ENCODE measurements around the gene PWWP3B. TPM values are rescaled to one million over a fixed set of nuclear protein-coding genes. Genes with fewer than 3 reads are reported as not detected.
A peak's percentile ranks its signal among the peaks of the same experiment; 100 is the strongest.
"Not testable (repeated sequence)": the region's sequence is repeated elsewhere in the genome, so short reads cannot be mapped to it uniquely, and the experiment has no call there.

The PWWP3B gene
- 1.4 TPM for total RNA-seq

DNA sequence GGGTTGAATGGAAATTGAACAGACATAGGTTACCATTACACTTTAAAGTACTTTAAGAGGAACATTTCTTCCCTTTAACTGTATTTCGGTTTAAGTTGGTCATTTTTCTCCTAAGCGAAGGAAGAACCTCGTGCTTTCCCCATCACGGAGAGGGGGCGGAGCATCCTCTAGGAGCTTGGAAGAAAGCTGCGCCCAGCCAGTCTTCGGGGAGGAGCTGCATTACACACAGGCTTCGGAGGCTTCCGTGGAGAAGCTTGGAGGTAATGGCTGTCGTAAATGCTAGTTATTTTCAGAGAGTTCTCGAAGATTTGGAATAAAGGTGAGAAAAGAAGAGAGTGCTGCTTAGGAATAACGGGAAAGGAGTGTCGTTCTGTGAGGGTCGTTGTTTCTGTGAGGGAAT lies at the start of gene PWWP3B:
Gene PWWP3B (plus strand): TSS at position 199 of the 400 bp plus-strand sequence. CDS start 37,128 bp downstream, outside the sequence.
- no peak for DNase-seq

DNA sequence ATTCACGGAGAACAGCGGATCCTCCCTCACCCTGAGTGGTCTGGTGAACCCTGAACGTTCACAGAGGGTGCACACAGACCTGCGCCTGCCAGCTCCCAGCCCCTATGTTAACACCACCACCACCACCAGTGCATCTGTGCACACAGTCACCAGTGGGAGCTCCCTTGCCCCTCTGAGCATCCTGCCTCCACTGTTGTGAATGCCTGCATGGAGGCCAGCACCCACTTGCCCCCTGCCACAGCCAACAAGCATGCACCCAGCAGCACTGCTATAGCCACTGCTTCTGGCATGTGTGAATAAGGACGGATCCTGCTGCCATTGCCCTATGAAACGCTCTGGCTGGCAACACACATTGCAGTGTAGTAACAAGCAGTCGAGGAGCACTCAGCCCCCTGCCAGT lies 29.1 kb upstream of the PWWP3B start:
- no peak for DNase-seq

GRCh38 chrX:106144755-106145639 lies 23.1 kb upstream of the PWWP3B start:
- no peak for DNase-seq

GRCh38 chrX:106150701-106151100 lies 17.4 kb upstream of the PWWP3B start:
- DNase-seq: no peak

GRCh38 chrX:106159861-106160282 lies 8.2 kb upstream of the PWWP3B start:
- no peak for DNase-seq

DNA sequence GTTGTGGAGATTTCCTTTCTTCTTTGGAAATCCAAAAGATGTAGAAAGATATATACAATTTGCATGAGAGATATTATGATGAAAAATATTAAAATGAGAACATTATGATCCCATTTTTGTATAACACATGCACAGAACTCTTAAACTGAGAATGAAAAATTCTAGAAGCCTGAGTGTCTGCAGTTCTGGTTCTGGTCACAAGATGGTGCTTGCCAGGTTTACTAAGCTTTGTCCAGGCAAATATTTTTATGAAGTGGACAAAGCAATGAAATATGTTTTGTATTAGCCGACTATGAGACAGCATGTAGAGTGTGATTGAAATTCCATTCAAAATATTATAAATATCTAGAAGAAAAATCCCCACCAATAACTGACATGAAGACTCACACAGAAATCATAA lies 2.2 kb downstream of the PWWP3B start:
- DNase-seq: no peak

DNA sequence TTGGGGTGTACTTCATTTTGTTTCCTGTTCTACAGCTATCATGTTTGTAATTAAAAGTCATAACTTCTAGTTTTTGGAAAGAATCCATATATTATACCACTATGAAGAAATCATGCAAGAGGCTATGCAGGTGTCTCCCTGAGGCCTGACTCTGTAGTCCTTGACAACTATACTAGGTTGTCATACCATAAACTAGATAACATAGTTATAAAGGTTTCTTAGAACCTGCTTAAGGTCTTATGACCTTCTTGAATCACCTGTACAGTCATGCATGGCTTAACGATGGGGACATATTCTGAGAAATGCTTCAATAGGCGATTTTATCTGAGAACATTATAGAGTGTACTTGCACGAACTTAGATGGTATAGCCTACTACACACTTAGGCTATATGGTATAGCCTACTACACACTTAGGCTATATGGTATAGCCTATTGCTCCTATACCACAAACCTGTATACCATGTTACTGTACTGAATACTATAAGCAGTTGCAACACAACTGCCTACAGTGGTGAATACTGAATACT lies 3.3 kb downstream of the PWWP3B start:
- no peak for DNase-seq

DNA sequence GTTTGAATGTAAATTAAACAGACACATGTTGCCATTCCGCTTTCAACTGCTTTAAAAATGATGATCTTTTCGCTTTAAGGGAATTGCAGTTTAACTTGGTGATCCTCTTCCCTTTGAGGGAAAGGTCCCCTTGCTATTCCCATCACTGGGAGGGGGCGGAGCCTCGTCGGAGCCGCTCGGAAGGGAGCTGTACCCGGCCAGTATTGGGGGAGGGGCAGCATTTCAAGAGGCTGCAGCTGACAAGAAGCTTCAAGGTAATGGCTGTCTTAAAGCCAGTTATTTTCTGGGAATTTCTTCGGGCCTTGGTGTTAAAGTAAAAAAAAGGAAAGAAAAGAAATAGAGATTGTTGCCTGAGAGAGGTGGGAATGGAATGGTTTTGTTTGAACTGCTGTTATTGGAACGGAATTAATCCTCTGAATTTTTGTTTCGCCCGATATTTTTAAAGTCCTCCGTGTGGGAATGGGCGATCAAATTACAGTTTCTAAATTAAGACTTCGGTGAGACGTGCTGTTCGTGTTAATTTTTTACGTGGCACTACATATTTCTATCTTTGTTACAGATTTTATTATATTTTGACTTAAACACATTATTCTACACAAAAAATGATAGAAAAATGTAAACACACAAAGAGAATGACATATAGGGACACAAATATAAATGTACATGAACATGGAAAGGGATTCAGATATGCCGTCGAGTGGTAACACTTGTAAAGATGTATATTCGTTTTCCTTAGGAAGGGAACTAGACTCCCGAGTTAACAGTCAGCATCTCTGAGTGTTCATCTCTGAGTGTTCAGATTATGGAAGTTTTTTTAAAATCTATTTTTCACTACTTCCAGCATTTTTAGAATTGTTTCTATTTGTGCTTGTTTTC lies 9.2 kb downstream of the PWWP3B start:
- peak; percentile 2 for DNase-seq

DNA sequence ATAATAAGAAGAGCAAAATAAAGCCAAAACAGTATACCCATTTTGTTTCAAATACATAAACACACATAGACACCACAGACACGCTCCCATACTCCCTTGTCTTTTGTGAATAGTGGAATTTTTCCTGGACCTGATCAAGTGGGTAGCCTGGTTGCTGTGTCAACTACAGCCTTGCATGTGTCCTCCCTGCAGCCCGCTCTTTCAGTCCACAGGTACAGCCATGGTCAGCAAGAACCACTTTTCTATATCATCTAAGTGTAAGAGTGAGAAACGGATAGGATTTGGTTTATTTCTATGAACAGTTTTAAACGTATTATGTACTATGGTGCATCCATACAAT lies 9.8 kb downstream of the PWWP3B start:
- no peak for DNase-seq

DNA sequence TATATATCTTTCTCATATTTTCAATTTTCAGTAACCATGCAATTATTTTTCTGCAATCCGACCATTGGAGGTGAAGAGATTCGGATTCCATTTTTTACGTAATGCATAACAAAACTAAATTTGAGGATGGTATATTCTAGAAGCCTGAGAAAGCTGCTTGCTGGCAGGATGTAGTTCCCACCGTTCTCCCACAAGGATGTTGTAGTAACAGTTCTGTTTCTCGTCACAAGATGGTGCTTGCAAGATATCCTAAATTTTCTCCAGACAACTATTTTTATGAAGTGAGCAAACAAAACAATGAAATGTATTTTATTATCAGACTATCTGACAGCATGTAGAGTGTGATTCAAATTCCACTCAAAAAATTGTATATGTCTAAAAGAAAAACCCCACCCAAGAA lies 10.7 kb downstream of the PWWP3B start:
- no peak for DNase-seq

GRCh38 chrX:106183685-106184084 lies 15.6 kb downstream of the PWWP3B start:
- not testable (repeated sequence) for DNase-seq

DNA sequence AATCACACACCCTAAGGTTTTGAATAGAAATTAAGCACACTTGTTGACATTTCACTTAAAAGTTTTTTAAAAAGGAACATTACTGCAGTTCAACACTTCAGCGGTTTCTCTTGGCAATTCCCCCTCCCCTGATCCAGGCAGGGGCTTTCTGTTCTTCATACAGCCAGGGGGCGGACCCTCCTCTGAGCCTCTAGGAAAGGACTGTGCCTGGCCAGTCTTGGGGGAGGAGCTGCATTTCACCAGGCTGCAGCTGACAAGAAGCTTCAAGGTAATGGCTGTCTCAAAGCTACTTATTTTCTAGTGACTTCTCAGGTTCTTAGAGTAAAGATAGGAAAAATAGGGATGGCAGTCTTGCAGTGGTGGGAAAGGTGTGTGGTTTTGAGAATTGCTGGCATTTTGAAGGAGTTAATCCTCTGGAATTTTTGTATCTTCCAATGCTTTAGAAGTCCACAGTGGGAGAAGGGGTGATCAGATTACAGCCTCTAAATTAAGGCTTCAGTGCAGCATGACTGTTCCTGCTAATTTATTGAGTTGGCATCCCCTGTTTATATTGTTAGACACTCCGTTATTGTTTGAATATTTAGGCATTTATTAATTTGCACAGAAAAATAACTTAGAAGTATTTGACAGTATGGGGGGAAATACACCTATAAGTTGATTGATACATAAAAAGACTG lies 33.5 kb downstream of the PWWP3B start:
- no peak for DNase-seq

- no peak for DNase-seq
Observed at GRCh38 chrX:106203315-106203714, 35.2 kb downstream of the PWWP3B start.

DNA sequence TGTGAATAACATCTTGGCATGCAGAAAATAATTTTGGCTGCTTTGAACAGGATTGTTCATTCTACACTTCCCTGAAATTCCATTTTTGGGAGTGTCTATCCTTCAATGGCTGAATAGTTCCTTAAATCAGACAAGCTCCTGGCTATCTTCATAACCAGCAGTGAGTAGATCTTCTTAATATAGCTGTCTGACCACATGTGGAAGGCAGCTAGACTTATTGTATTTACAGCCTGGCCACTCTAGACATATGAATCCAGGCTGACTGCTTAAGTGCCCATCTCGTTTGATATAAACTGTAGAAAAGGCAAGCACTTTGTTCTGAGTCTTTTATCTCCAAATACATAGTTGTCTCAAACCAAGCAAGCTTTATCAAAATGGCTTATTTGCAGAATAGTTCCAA lies 40.0 kb downstream of the PWWP3B start:
- DNase-seq: no peak

Other genes with a start within 250 kb of the PWWP3B start
- gene SERPINA7, start 129.6 kb upstream of the PWWP3B start, total RNA-seq: not detected

Data from occipital lobe (tissue), 2 donors.